ENCODE measurements around the gene PDE11A. TPM values are rescaled to one million over a fixed set of nuclear protein-coding genes. Genes with fewer than 3 reads are reported as not detected.

PDE11A gene
- total RNA-seq, 1 experiment from 2014 or later, result 0.13 TPM

GRCh38 chr2:177618255-177619253 is 454.0 kb downstream of the PDE11A start:
- H3K4me2 ChIP-seq (ENCODE audit: insufficient read depth, insufficient read length, low read length), result peak overlapping the region; percentile 91
- H3K56ac ChIP-seq (ENCODE audit: insufficient read length, low read depth, low read length), result no peak overlapping the region
- H3K79me2 ChIP-seq (ENCODE audit: insufficient read depth, low read length), result no peaks in the 10 kb centered on the region
- H2BK12ac ChIP-seq (ENCODE audit: insufficient read length, low read depth, low read length), result no peak overlapping the region
- H3K23ac ChIP-seq (ENCODE audit: insufficient read length, low read depth, low read length), result no peak overlapping the region
- H4K8ac ChIP-seq (replicated peaks; ENCODE audit: insufficient read length, low read depth, low read length), result no peak overlapping the region
- Mint-ChIP-seq H3K9me3 (no peaks in the 10 kb centered on the region), H3K4me1 (peaks cover 4 to 13% of the 10 kb centered on the region in 2 experiments), H3K27me3 (ENCODE audit: low read depth) (peaks cover 9% of the 10 kb centered on the region; the same call in 1 of the 2 replicates), H3K4me3 (peak overlapping the region; percentile 93 to 96), H3K36me3 (ENCODE audit: insufficient read depth in 1 of 3, low read depth in 3 of 3) (no peaks in the 10 kb centered on the region), H3K27ac (peak overlapping the region; percentile 100)
- peak overlapping the region; percentile 19 for H3K27ac ChIP-seq (ENCODE audit: insufficient read length, low read depth, low read length)
- peak overlapping the region; percentile 96 for H2AFZ ChIP-seq (ENCODE audit: low read length)
- H3K4me1 ChIP-seq (ENCODE audit: insufficient read depth, low read length), result no peaks in the 10 kb centered on the region
- H3K18ac ChIP-seq (ENCODE audit: insufficient read length, low read depth, low read length), result peak overlapping the region; percentile 90
- no peak overlapping the region for H4K91ac ChIP-seq (ENCODE audit: insufficient read length, low read depth, low read length)
- no peaks in the 10 kb centered on the region for H3K27me3 ChIP-seq (ENCODE audit: insufficient read depth, low read length)
- no peak overlapping the region for H2AK5ac ChIP-seq (ENCODE audit: insufficient read length, low read length)
- H3K23me2 ChIP-seq (ENCODE audit: insufficient read length, low read depth, low read length, poor library complexity, severe bottlenecking), result peaks cover 9% of the 10 kb centered on the region
- no peak for TF ChIP-seq CTCF (conservative IDR thresholded peaks at IDR 0.05)
- H3K79me1 ChIP-seq (ENCODE audit: insufficient read depth, low read depth, low read length, poor library complexity, severe bottlenecking), result no peaks in the 10 kb centered on the region
- peak overlapping the region; percentile 80 for H3K9ac ChIP-seq (ENCODE audit: extremely low read depth, insufficient read length, low read length)
- peak overlapping the region; percentile 98 for H3K14ac ChIP-seq (ENCODE audit: insufficient read depth, low read length)
- H2BK120ac ChIP-seq (ENCODE audit: low read depth, low read length, poor library complexity, severe bottlenecking), result peak overlapping the region; percentile 93
- DNase-seq, result peak; percentile 90
- H2BK15ac ChIP-seq (ENCODE audit: low read depth, low read length), result no peak overlapping the region
- H2BK5ac ChIP-seq (ENCODE audit: insufficient read length, low read length), result peak overlapping the region; percentile 65
- no CpG with 5 or more reads among the region's 76 CpGs for whole genome bisulfite sequencing (ENCODE audit: extremely low coverage, insufficient read length, low lambda C conversion rate)
- no peak overlapping the region for H3K4ac ChIP-seq (ENCODE audit: low read depth, low read length)
- H3T11ph ChIP-seq (ENCODE audit: low read length), result peak overlapping the region; percentile 71
- H4K20me1 ChIP-seq (ENCODE audit: control insufficient read depth, insufficient read depth, insufficient read length), result no peaks in the 10 kb centered on the region
- no peak overlapping the region for H2BK20ac ChIP-seq (ENCODE audit: low read depth, low read length, poor library complexity, severe bottlenecking)
- H3K9me3 ChIP-seq (ENCODE audit: control insufficient read depth, low read depth, low read length), result no peaks in the 10 kb centered on the region
- no peak overlapping the region for H4K5ac ChIP-seq (ENCODE audit: insufficient read length, low read depth, low read length)
